ENCODE measurements around the gene CEACAM21.

CEACAM21 gene

GRCh38 chr19:41599175-41599966 is 23.4 kb downstream of the CEACAM21 start:
- no peak for DNase-seq (ENCODE audit: extremely low read depth, low read depth)
- H3K4me3 ChIP-seq (replicated peaks; ENCODE audit: low read depth, low read length), result no peak overlapping the region
- TF ChIP-seq CTCF (IDR thresholded peaks at IDR 0.05; ENCODE audit: low read depth, low read length, missing control alignments), result no peak

GRCh38 chr19:41601771-41602170 is 25.8 kb downstream of the CEACAM21 start:
- no peak for TF ChIP-seq CTCF (IDR thresholded peaks at IDR 0.05; ENCODE audit: low read depth, low read length, missing control alignments)
- no peak overlapping the region for H3K4me3 ChIP-seq (replicated peaks; ENCODE audit: low read depth, low read length)
- DNase-seq (ENCODE audit: extremely low read depth, low read depth), result no peak

- TF ChIP-seq CTCF (IDR thresholded peaks at IDR 0.05; ENCODE audit: low read depth, low read length, missing control alignments), result no peak
- DNase-seq (ENCODE audit: extremely low read depth, low read depth), result no peak
- no peak overlapping the region for H3K4me3 ChIP-seq (replicated peaks; ENCODE audit: low read depth, low read length)
These were observed 28.9 kb downstream of the CEACAM21 start for GRCh38 chr19:41604831-41605230.

GRCh38 chr19:41606215-41606837 is 30.4 kb downstream of the CEACAM21 start:
- no peak for TF ChIP-seq CTCF (IDR thresholded peaks at IDR 0.05; ENCODE audit: low read depth, low read length, missing control alignments)
- DNase-seq (ENCODE audit: extremely low read depth, low read depth), result no peak
- H3K4me3 ChIP-seq (replicated peaks; ENCODE audit: low read depth, low read length), result no peak overlapping the region

GRCh38 chr19:41607668-41608067 is 31.7 kb downstream of the CEACAM21 start:
- H3K4me3 ChIP-seq (replicated peaks; ENCODE audit: low read depth, low read length), result no peak overlapping the region
- DNase-seq (ENCODE audit: extremely low read depth, low read depth), result no peak
- TF ChIP-seq CTCF (IDR thresholded peaks at IDR 0.05; ENCODE audit: low read depth, low read length, missing control alignments), result no peak

GRCh38 chr19:41610789-41611188 is 34.8 kb downstream of the CEACAM21 start:
- no peak for DNase-seq (ENCODE audit: extremely low read depth, low read depth)
- TF ChIP-seq CTCF (IDR thresholded peaks at IDR 0.05; ENCODE audit: low read depth, low read length, missing control alignments), result no peak
- H3K4me3 ChIP-seq (replicated peaks; ENCODE audit: low read depth, low read length), result no peak overlapping the region

Measured in HFF-Myc (cell line).